ENCODE measurements around the gene RPS3. TPM values are rescaled to one million over a fixed set of nuclear protein-coding genes. Genes with fewer than 3 reads are reported as not detected.
A peak's percentile ranks its signal among the peaks of the same experiment; 100 is the strongest.

Gene RPS3
- total and polyA plus RNA-seq, 9 of the 15 experiments (the other 6 are each of a cell fraction or from before 2014, with no cell fraction given): 2,700 to 5,771 (median 3,679) TPM

- TF ChIP-seq MGA (IDR thresholded peaks at IDR 0.05) (no peak), HNRNPK (IDR thresholded peaks at IDR 0.05; ENCODE audit: low read depth, low read length, poor library complexity, severe bottlenecking) (no peak), ZNF561 (CRISPR knock-in tag; conservative IDR thresholded peaks at IDR 0.05) (no peak), SNIP1 (IDR thresholded peaks at IDR 0.05; ENCODE audit: low read depth) (no peak), NR2C2 (CRISPR knock-in tag; IDR thresholded peaks at IDR 0.05) (no peak), NR2C2 (tag; IDR thresholded peaks at IDR 0.05) (no peak), KLF16 (IDR thresholded peaks at IDR 0.05) (0 out of 2 replicates have a peak, but pooled peaks have one; percentile 12), SRSF1 (IDR thresholded peaks at IDR 0.05; ENCODE audit: low read depth, low read length) (no peak), BRF2 (IDR thresholded peaks at IDR 0.05; ENCODE audit: borderline replicate concordance, insufficient read depth, insufficient read length) (no peak), NR1H2 (CRISPR knock-in tag; IDR thresholded peaks at IDR 0.05) (no peak), SUPT5H (IDR thresholded peaks at IDR 0.05) (no peak), HLTF (IDR thresholded peaks at IDR 0.05) (no peak), NFIC (IDR thresholded peaks at IDR 0.05) (0 out of 2 replicates have a peak, but pooled peaks have one; percentile 12), POLR3A (IDR thresholded peaks at IDR 0.05; ENCODE audit: borderline replicate concordance, extremely low read depth, insufficient read depth, insufficient read length) (no peak)
These were observed 14.8 kb upstream of the RPS3 start (continued) for GRCh38 chr11:75384438-75385080.

All from K562 (cell line).